Measurements from ENCODE around the gene MAPK8IP1. TPM values are rescaled to one million over a fixed set of nuclear protein-coding genes. Genes with fewer than 3 reads are reported as not detected.
A peak's percentile ranks its signal among the peaks of the same experiment; 100 is the strongest.

Gene MAPK8IP1
- total and polyA plus RNA-seq, 8 donors, result 2.9 to 8.3 (median 7.0) TPM; not detected in 1

DNA sequence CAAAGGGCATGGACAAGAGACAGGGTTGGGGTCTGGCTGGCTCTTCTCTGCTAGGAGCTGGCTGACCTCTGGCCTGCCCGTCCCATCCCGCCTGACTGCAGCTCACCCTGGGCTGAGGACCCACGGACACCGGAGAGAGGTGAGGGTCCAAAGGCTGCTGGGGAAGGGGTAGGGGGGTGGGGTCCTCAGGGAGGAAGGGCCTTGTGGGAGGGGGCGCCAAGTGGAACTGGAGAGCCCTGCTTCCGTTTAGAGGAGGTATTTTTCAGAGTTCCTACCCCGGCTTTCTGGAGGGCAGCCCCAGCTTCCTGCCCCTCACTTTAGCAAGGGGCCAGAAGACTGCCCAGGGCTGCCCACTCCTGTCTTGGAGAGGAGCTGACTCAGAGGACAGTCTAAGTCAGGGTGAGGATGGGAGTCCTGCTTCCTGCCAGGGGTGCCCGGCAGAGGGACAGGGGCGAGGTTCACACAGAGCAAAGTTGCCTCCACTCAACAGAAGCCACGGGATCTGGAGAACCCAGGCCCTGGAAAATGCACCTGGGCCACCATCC lies 44.1 kb downstream of the MAPK8IP1 start:
- Histone ChIP-seq H3K27ac (peak overlapping the region in 3 of 5 donors; percentile 3 to 65 (median 26)), H3K36me3 (peaks cover 13 to 37% (median 36%) of the 10 kb centered on the region in 4 donors), H3K9me3 (no peaks in the 10 kb centered on the region), H3K4me3 (no peak overlapping the region), H3K4me1 (peaks cover 6 to 42% (median 36%) of the 10 kb centered on the region in 4 donors), H3K27me3 (peaks cover 0 to 13% (median 0%) of the 10 kb centered on the region in 3 donors)
- TF ChIP-seq POLR2AphosphoS5 (IDR thresholded peaks at IDR 0.05), result no peak
- TF ChIP-seq, protein P1, sequence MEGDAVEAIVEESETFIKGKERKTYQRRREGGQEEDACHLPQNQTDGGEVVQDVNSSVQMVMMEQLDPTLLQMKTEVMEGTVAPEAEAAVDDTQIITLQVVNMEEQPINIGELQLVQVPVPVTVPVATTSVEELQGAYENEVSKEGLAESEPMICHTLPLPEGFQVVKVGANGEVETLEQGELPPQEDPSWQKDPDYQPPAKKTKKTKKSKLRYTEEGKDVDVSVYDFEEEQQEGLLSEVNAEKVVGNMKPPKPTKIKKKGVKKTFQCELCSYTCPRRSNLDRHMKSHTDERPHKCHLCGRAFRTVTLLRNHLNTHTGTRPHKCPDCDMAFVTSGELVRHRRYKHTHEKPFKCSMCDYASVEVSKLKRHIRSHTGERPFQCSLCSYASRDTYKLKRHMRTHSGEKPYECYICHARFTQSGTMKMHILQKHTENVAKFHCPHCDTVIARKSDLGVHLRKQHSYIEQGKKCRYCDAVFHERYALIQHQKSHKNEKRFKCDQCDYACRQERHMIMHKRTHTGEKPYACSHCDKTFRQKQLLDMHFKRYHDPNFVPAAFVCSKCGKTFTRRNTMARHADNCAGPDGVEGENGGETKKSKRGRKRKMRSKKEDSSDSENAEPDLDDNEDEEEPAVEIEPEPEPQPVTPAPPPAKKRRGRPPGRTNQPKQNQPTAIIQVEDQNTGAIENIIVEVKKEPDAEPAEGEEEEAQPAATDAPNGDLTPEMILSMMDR (IDR thresholded peaks at IDR 0.05), result no peak
- no peak for TF ChIP-seq EP300 (IDR thresholded peaks at IDR 0.05)
- TF ChIP-seq POLR2A (IDR thresholded peaks at IDR 0.05), result no peak
- DNase-seq, result no peak
- 60 to 78% (median 63%) methylated on average over 10 of the region's 10 CpGs for WGBS, 5 donors
- intact Hi-C loops (cut with DNase I; ENCODE audit: low total_unique reads), result no loop called here

DNA sequence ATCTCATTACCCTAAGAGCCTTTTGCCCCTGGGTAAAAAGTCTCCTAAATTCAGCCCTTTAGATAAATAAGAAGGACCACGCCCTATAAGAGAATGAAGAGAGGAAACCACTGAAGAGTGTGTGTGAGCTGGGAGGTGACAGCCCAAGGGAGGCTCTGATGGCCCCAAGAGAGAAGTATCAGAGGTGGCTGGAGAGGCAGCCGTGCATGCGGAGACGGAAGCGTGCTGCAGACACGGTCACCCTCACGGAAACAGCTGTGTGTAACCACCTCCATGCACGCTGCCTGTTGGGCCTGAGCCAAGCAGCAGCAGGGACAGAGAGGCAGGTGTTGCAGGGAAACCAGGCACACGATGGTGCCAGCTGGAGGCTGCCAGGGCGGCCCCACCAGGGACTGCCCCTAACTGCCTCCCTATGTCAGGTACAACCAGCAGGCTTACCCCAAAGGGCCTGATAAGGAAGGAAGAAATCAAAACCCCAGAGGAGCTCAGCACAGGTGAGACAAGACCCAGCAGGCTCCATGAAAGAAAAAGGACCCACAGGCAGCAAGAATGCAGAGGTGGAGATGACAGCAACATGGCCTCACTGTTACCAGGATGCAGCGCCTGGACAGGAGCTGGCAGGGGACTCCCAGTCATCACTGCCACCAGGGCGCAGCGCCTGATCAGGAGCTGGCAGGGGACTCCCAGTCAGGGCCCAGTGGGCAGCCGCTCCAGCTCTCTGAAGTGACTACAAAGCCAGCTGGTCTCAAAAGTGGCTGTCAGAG lies 44.8 kb downstream of the MAPK8IP1 start:
- intact Hi-C loops (cut with DNase I; ENCODE audit: low total_unique reads), result no loop called here
- Histone ChIP-seq H3K36me3 (peaks cover 19 to 44% (median 42%) of the 10 kb centered on the region in 4 donors), H3K27me3 (peaks cover 0 to 6% (median 0%) of the 10 kb centered on the region in 3 donors), H3K27ac (peak overlapping the region in 3 of 5 donors; percentile 3 to 65 (median 26)), H3K4me1 (peaks cover 6 to 45% (median 42%) of the 10 kb centered on the region in 4 donors), H3K9me3 (no peaks in the 10 kb centered on the region), H3K4me3 (no peak overlapping the region)
- WGBS, 5 donors, result 27 to 56% (median 38%) methylated on average over 12 to 14 of the region's 14 CpGs
- TF ChIP-seq POLR2A (IDR thresholded peaks at IDR 0.05) (no peak), EP300 (IDR thresholded peaks at IDR 0.05) (no peak), POLR2AphosphoS5 (IDR thresholded peaks at IDR 0.05) (peak in 2 of 3 donors; percentile 20 to 70)
- TF ChIP-seq, protein P1 (IDR thresholded peaks at IDR 0.05), result no peak
- DNase-seq, result peak; percentile 84 to 86

DNA sequence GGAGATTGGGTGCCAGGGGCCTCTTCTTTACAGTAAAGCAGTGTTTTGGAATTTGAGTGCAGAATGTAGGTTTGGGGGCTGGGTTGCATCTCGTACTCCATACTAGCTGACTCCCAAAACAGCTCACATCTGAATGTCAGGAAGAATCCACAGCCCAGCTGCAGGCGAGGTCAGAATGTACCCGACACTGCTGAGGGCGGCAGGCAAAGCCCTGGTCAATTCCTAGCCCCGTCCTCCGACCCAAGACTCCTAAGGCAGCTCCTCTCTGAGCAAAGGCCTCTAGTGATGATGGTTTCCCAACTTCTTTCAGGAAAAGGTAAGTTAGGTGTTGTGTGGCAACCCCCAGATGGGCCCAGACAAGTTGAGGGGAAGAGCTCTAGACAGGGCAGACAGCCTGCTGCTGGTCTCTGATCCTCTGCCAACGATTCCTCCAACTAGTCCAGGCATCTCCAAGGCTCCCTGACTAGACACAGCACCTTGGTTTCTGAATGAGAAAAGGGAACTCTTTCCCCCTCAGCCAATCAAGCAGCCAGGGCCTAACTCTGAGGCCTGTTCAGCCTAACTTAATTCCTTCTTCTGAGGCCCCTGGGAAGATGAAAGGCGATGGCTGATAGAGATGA lies 45.6 kb downstream of the MAPK8IP1 start:
- Histone ChIP-seq H3K27me3 (peaks cover 0 to under 1% (median 0%) of the 10 kb centered on the region in 3 donors), H3K4me1 (peaks cover 6 to 45% (median 42%) of the 10 kb centered on the region in 4 donors), H3K9me3 (no peaks in the 10 kb centered on the region), H3K27ac (peak overlapping the region in 1 of 5 donors; percentile 65), H3K4me3 (no peak overlapping the region), H3K36me3 (peaks cover 23 to 52% (median 51%) of the 10 kb centered on the region in 4 donors)
- TF ChIP-seq POLR2AphosphoS5 (IDR thresholded peaks at IDR 0.05) (no peak), EP300 (IDR thresholded peaks at IDR 0.05) (no peak), POLR2A (IDR thresholded peaks at IDR 0.05) (no peak)
- TF ChIP-seq, protein P1 (IDR thresholded peaks at IDR 0.05), result no peak
- no peak for DNase-seq
- intact Hi-C loops (cut with DNase I; ENCODE audit: low total_unique reads), result no loop called here
- WGBS, 5 donors, result 84 to 93% (median 89%) methylated on average over 7 to 8 of the region's 8 CpGs

DNA sequence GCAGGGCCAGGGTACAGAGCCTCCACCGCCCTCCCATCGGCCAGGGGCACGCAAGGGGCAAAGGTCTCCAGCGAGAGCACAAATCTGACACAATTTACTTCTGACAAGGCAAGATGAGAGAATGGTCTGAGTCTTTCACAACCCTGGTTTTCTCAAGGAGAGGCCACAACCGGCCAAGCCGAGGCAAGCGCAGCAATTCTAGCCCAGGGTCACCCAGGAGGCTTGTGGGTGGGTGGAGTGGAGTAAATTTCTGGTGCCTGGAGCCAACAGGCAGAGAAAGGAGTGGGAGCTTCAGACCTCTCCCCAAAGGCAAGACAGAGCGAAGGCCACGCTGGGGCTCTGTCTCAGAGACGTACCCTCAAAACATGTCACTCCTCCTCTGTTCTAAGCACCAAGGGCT lies 46.3 kb downstream of the MAPK8IP1 start:
- intact Hi-C loops (cut with DNase I; ENCODE audit: low total_unique reads), result no loop called here
- no peak overlapping the region for H3K4me3 ChIP-seq
- H3K27ac ChIP-seq, result no peak overlapping the region
- H3K4me1 ChIP-seq, result peaks cover 6 to 45% (median 42%) of the 10 kb centered on the region in 4 donors
- H3K27me3 ChIP-seq, result no peaks in the 10 kb centered on the region
- H3K9me3 ChIP-seq, result no peaks in the 10 kb centered on the region
- peaks cover 23 to 59% (median 58%) of the 10 kb centered on the region in 4 donors for H3K36me3 ChIP-seq
- TF ChIP-seq, protein P1 (IDR thresholded peaks at IDR 0.05), result no peak
- TF ChIP-seq POLR2A (IDR thresholded peaks at IDR 0.05) (no peak), EP300 (IDR thresholded peaks at IDR 0.05) (no peak), POLR2AphosphoS5 (IDR thresholded peaks at IDR 0.05) (no peak)
- WGBS, 5 donors, result 86 to 95% (median 93%) methylated on average over 10 of the region's 10 CpGs
- no peak for DNase-seq

Data from stomach (tissue), 9 donors.